A172 (cell line): ENCODE measurements around the gene IFNA14. TPM values are rescaled to one million over a fixed set of nuclear protein-coding genes. Genes with fewer than 3 reads are reported as not detected.
"Not testable (repeated sequence)": the region's sequence is repeated elsewhere in the genome, so short reads cannot be mapped to it uniquely, and the experiment has no call there.

ENCODE experiments used
- DNase-seq: peaks from one replicate; pipeline ENCODE4 v3.0.0-alpha.2; 2015; ENCODE audit warnings: low spot score
- total RNA-seq: library from RNA; depleted of rRNA; stranded (reverse); fragments of >200 nt; shearing (Covaris generic); gene quantifications from 2 replicates; pipeline ENCODE4 v1.2.3, GENCODE V29; 2014; rRNA removed

Gene IFNA14
- not detected in 2 replicates for total RNA-seq

GRCh38 chr9:21239911-21240310, at the start of gene IFNA14:
TSS of gene IFNA14 (minus strand) at chr9:21240005. CDS start at chr9:21239935, 70 bp downstream.
- no peak for DNase-seq

GRCh38 chr9:21287280-21287679, 47.5 kb upstream of the IFNA14 start:
- DNase-seq = no peak

DNA sequence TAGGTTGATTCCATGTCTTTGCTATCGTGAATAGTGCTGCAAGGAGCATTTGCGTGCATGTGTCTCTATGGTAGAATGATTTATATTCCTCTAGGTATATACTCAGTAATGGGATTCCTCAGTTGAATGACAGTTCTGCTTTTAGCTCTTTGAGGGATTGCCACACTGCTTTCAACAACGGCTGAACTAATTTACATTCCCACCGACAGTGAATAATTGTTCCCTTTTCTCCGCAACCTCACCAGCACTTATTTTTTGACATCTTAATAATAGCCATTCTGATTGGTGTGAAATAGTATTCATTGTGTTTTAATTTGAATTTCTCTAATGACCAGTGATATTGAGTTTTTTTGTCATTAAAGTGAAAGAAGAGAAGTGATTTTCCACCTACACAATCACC, 46.9 kb upstream of the IFNA14 start:
- DNase-seq = no peak

GRCh38 chr9:21286099-21286498, 46.3 kb upstream of the IFNA14 start:
- no peak for DNase-seq

GRCh38 chr9:21281275-21281674, 41.5 kb upstream of the IFNA14 start:
- no peak for DNase-seq

- no peak for DNase-seq
These were observed 28.5 kb upstream of the IFNA14 start for GRCh38 chr9:21268347-21268657.

DNA sequence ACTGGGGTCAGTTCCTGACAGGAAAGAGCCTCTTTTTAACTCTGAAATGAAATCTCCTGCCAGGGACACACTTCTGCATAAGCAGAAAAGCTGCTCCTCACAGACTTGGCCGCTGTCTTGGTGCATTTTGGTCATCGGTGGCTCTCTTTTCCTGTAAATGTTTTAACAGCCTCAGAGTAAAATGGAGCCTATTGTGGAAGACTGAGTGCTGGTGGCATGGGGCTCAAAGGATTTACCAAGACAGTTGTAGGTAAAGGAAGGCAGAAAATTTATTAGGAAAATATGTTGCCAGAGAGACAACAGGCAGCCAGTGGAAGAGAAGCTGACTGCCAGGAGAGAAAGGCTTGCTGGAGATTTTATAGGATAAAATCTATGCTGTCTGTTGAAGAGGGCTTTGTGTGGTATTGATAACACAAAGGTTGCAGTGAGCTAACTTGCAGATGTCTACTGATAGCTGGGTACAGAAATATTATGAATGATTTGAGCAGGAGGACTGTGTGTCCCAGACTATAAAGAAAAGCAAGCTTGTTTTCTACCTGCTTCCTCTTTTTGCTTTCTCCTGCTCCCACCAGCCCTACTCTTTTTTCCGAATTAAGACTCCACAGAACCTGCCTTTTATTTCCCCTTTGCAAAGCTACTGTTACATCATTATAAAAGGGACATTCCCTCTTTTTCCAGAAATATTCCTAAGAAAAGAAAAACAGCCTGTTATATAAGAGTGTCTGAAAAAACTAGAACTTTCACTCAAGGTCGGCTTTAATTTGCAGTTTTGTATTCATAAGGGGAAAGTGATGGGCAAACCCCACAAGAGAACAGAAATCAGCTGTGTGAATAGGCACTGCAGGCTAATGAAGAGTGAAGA, 27.9 kb upstream of the IFNA14 start:
- no peak for DNase-seq

GRCh38 chr9:21266733-21267484, 27.1 kb upstream of the IFNA14 start:
- DNase-seq = no peak

DNA sequence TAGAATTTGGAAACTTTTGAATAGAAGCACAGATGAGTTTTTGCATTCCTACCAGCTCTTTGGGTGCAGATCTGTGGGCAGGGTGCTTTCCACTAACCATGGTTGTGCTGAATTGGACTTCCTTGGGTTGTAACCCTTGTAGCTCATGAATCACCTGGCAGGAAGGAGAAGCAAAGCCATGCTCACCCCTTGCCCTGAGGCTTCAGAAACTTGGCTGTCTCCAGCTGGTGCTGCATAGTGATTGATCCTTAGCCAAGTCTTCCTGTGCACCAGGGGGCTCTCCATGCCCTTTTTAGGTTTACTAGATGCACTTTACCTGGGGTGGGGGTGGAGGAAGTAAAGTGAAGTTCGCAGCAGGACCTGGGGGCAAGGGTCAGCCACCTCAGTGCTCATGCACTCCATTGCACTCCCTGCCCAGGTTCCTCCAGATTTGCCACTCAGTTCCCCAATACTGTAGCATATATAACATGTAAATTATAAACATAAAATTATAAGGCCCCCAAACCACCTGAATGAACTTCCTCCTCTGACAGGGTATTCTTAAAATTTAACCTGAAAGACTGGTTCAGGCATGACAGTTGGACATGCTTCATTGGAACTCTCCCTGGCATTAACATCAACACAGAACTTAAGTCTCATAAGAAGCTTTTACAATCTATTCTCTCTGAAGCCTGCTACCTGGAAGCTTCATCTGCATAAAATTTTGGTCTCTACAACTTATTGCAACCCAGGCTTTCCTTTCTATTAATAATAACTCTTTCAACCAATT, 25.8 kb upstream of the IFNA14 start:
- no peak for DNase-seq

GRCh38 chr9:21255538-21256212, 15.9 kb upstream of the IFNA14 start:
- no peak for DNase-seq

GRCh38 chr9:21252721-21253547, 13.1 kb upstream of the IFNA14 start:
- peak; percentile 35 for DNase-seq

DNA sequence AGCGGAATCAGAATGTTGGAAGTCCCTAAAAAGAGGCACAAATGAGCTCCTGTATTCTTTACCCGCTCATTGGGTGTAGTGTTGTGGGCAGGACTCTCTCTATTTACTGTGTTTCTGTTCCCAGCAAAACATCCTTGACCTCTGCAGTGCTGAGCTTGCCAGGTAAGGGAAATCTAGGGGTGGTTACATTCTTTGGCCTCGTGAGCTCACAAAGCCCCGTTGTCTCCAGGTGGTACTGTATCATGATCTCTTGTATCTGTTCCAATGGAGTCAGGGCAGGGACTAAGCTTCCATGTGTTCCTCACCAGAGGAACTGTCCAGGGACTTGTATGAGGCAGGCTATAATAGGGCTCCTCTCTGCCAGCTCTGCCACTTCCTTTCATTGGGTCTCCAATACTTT, 11.8 kb upstream of the IFNA14 start:
- no peak for DNase-seq

DNA sequence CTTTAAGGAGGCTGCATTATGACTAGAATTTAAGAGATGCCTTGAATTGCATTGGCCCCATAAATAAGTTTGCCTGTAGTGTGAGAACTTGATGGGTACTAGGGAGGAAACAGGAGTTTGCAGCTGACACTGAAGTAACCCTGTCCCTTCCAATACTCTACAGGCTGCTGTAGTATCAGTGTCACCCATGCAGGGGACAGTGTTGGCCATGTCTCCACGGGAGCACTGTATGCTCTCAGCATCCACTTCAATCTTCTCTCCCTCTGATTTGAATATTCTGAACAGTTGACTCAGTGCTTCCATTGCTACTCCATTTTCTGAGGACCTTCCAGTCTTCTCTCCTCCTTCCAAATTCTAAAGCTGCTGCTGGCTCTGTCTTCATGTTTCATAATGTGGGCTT, 11.4 kb upstream of the IFNA14 start:
- no peak for DNase-seq

DNA sequence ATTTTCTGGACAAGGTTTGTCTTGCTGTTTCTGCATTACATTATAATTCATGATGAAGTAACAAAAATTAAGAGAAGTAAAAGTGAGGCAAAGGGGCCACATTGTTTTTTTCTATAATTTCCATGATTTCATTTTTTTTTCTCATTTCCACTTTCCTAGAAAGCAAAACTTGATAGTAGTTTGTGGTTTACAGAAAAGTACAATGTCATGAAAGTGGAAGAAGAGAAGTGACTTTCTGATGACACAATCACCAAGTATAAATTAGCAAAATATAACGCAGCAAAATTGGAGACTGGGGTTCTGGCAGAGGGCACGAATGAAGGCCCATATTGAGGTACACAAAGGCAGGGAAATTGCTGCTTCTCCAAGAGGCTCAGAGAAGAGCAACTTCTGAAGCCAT, 5.0 kb upstream of the IFNA14 start:
- DNase-seq = no peak

DNA sequence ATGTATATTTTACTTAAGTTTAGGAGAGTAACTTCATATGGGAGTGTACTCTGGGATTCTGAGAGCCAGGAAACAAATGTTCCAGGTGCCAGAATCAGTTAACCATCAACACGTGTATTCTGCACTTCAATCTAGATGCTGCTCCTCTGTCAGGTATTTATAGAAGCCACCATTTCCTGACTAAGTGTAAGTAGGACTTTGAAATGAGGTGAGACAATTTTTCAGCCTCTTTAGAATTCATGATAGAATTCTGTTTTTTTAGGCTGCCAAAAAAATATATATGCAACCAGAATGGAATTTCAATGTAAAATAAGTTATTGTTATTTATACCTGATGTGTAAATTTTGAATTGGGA, 3.5 kb downstream of the IFNA14 start:
- DNase-seq = not testable (repeated sequence)

GRCh38 chr9:21235468-21236359, 4.1 kb downstream of the IFNA14 start:
- peak; percentile 35 for DNase-seq

DNA sequence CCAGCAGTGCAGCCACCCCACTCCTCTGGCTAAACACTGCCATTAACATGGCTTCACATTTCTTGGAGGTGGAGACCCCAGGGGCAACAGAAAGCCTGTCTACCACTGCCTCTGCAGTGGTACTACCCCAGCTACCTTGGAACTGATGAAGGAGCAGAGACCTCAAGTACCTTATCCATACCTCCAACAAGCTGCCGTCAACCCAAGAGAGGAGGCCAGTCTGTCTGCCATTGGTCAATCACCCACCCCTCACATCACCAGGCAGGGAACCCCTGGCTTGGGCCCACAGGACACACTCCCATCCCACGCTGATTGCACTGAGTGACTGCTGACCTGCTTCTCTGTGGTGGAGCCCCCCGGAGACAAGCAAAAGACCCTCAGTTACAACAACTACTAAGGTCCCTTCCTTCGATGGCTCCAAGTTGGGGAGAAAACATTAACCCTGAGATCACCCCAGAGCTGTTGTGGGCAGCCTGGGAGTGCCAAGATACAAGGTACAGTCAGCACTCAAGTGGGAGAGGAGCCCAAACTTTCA, 5.6 kb downstream of the IFNA14 start:
- no peak for DNase-seq

GRCh38 chr9:21233258-21233657, 6.5 kb downstream of the IFNA14 start:
- no peak for DNase-seq

GRCh38 chr9:21228122-21228521, 11.7 kb downstream of the IFNA14 start, which contains the start of gene IFNA17:
TSS of gene IFNA17 (minus strand) at chr9:21228222. CDS start at chr9:21228173, 49 bp downstream.
- DNase-seq = no peak

- DNase-seq = not testable (repeated sequence)
These were observed 22.6 kb downstream of the IFNA14 start, which contains the start of gene IFNA16 for GRCh38 chr9:21217211-21217610. TSS of gene IFNA16 (minus strand) at chr9:21217311. CDS start at chr9:21217305, 6 bp downstream.
